DOHH2 (cell line): ENCODE results near the gene ANXA5.

Experiments
- H3F3A ChIP-seq: fragments of 200-600 bp; sonication (generic), shearing (Covaris generic); 2 replicates; pipeline ENCODE4 v1.6.0; 2016; ENCODE audit warnings: antibody characterized with exemption, mild to moderate bottlenecking; ENCODE audit not compliant: control insufficient read depth, insufficient read depth
- H3K27ac ChIP-seq: fragments of 200-600 bp; sonication (generic); 2 replicates; pipeline ENCODE4 v1.5.1; 2014; ENCODE audit warnings: low read depth, mild to moderate bottlenecking, low read length, moderate library complexity
- H3K27me3 ChIP-seq: fragments of 200-600 bp; sonication (generic); 2 replicates; pipeline ENCODE4 v1.6.1; 2014; ENCODE audit warnings: mild to moderate bottlenecking, low read length, mixed read lengths; ENCODE audit not compliant: control insufficient read depth
- H3K36me3 ChIP-seq: fragments of 200-600 bp; sonication (generic); 2 replicates; pipeline ENCODE4 v1.6.1; 2014; ENCODE audit warnings: mild to moderate bottlenecking, low read length, moderate library complexity, mixed read lengths; ENCODE audit not compliant: control insufficient read depth
- H3K4me1 ChIP-seq: fragments of 200-600 bp; sonication (generic); 2 replicates; pipeline ENCODE4 v1.6.1; 2014; ENCODE audit warnings: mild to moderate bottlenecking, low read length, mixed read lengths; ENCODE audit not compliant: control insufficient read depth
- H3K4me2 ChIP-seq: fragments of 200-600 bp; sonication (generic); 2 replicates; pipeline ENCODE4 v1.6.0; 2014; ENCODE audit warnings: mild to moderate bottlenecking, low read length, moderate library complexity
- H3K4me3 ChIP-seq: fragments of 200-600 bp; sonication (generic); 2 replicates; pipeline ENCODE4 v1.5.1; 2014; ENCODE audit warnings: mild to moderate bottlenecking, low read length, mixed read lengths
- H3K79me2 ChIP-seq: fragments of 200-600 bp; sonication (generic); 2 replicates; pipeline ENCODE4 v1.6.1; 2014; ENCODE audit warnings: mild to moderate bottlenecking, low read length, mixed read lengths; ENCODE audit not compliant: control insufficient read depth
- H3K9me2 ChIP-seq: fragments of 200-600 bp; sonication (generic); replicated peaks from 2 replicates; pipeline ENCODE4 v1.6.1; 2014; ENCODE audit warnings: mild to moderate bottlenecking, low read length, mixed read lengths; ENCODE audit not compliant: control insufficient read depth
- H3K9me3 ChIP-seq: fragments of 200-600 bp; sonication (generic); 2 replicates; pipeline ENCODE4 v1.6.1; 2014; ENCODE audit warnings: antibody characterized with exemption, low read length, mixed read lengths; ENCODE audit not compliant: control insufficient read depth, insufficient read depth
- H4K20me1 ChIP-seq: fragments of 200-600 bp; sonication (generic); 2 replicates; pipeline ENCODE4 v1.6.0; 2014; ENCODE audit warnings: low read depth, mild to moderate bottlenecking, antibody characterized with exemption, low read length, moderate library complexity; ENCODE audit not compliant: control insufficient read depth, insufficient read depth
- EZH2phosphoT487 ChIP-seq: fragments of 200-600 bp; sonication (generic); IDR thresholded peaks from 2 replicates; pipeline ENCODE4 v1.6.1; 2017; ENCODE audit warnings: borderline replicate concordance, mild to moderate bottlenecking, antibody characterized with exemption, low read length, moderate library complexity, mixed read lengths
- TF ChIP-seq, protein P1 (sequence below): fragments of 200-600 bp; sonication (generic); IDR thresholded peaks from one replicate; pipeline ENCODE4 v1.5.1; 2014; ENCODE audit warnings: antibody characterized with exemption, mild to moderate bottlenecking, low read depth, low read length; ENCODE audit not compliant: poor library complexity, severe bottlenecking

ANXA5 gene

DNA sequence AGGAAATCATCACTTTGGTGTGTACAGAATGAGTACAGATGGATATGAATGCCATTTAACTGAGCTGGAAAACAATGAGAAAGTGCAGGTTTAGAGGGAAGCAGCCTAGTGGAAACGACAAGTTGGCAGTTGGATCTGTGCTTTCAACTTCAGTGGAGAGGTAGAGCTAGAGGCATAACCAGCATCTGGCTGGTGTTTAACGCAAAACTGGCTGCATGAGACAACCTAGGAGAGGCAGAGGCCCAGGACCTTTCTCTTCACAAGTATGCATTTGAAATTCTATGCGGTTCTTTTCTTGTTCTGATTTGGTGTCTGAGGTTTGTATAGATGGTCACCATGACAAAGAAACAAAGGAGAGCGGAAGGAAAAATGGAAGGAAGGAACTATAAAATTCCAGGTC is 63.1 kb downstream of the ANXA5 start:
- Histone ChIP-seq H3K9me2 (no peaks in the 10 kb centered on the region), H3F3A (no peaks in the 10 kb centered on the region), H3K4me2 (no peak overlapping the region), H3K4me3 (no peak overlapping the region), H3K27ac (no peak overlapping the region), H3K4me1 (no peaks in the 10 kb centered on the region), H3K27me3 (no peaks in the 10 kb centered on the region), H3K9me3 (no peaks in the 10 kb centered on the region), H4K20me1 (no peaks in the 10 kb centered on the region), H3K36me3 (no peaks in the 10 kb centered on the region), H3K79me2 (no peaks in the 10 kb centered on the region)
- TF ChIP-seq, protein P1, sequence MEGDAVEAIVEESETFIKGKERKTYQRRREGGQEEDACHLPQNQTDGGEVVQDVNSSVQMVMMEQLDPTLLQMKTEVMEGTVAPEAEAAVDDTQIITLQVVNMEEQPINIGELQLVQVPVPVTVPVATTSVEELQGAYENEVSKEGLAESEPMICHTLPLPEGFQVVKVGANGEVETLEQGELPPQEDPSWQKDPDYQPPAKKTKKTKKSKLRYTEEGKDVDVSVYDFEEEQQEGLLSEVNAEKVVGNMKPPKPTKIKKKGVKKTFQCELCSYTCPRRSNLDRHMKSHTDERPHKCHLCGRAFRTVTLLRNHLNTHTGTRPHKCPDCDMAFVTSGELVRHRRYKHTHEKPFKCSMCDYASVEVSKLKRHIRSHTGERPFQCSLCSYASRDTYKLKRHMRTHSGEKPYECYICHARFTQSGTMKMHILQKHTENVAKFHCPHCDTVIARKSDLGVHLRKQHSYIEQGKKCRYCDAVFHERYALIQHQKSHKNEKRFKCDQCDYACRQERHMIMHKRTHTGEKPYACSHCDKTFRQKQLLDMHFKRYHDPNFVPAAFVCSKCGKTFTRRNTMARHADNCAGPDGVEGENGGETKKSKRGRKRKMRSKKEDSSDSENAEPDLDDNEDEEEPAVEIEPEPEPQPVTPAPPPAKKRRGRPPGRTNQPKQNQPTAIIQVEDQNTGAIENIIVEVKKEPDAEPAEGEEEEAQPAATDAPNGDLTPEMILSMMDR, result no peak
- no peak for TF ChIP-seq EZH2phosphoT487

DNA sequence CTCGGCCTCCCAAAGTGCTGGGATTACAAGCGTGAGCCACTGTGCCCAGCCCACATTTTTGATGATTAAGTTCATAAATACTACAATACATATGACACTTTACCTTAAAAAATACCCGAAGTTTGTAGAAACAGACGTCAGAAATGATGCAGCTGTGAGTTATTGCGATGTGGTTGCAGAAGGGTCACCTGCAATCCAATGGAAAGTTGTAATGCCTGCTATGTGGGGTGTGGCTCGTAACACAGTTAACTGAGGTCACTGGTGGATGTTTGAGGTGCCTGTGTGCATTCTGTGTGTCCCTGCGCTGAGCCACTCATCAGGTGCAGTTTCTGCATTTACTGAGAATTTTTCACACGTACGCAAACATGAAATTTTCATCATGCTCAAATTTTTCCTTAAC is 64.1 kb downstream of the ANXA5 start:
- Histone ChIP-seq H3K79me2 (no peaks in the 10 kb centered on the region), H3K36me3 (no peaks in the 10 kb centered on the region), H3K9me3 (no peaks in the 10 kb centered on the region), H3K27me3 (no peaks in the 10 kb centered on the region), H3K4me3 (no peak overlapping the region), H3K4me2 (no peak overlapping the region), H3K27ac (no peak overlapping the region), H3F3A (no peaks in the 10 kb centered on the region), H4K20me1 (no peaks in the 10 kb centered on the region), H3K4me1 (no peaks in the 10 kb centered on the region), H3K9me2 (no peaks in the 10 kb centered on the region)
- TF ChIP-seq, protein P1, result no peak
- TF ChIP-seq EZH2phosphoT487, result no peak
